GM08714 (cell line): Measurements from ENCODE around the gene ELOVL2.

ENCODE experiments used
- H3K4me3 ChIP-seq: fragments of 200-500 bp; sonication (Bioruptor generic); 2 replicates; pipeline ENCODE4 v1.5.1; 2014; ENCODE audit warnings: mild to moderate bottlenecking, low read length, inconsistent platforms
- ZNF274 ChIP-seq: IDR thresholded peaks from 2 replicates; pipeline ENCODE4 v1.6.1; 2012; ENCODE audit warnings: mild to moderate bottlenecking, low read depth, low read length

The ELOVL2 gene

DNA sequence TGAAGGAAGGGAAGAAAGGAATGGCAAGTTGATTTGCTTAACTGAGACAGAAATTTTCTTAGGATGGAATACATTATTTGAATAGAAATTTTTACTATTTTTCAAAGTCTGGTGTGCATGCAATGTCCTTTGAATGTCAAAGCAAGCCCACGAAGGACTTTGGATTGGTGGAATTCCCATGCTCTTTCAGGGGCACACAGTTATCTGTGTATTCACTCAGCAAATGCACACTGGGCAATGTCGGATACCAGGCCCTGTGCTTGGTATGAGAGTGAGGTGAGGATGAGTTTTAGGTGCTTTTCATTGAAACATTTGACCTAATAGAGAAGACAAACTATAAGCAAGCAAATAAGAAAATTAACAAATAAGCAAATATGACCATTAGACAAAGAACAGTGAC is 83.9 kb downstream of the ELOVL2 start:
- no peak overlapping the region for H3K4me3 ChIP-seq
- no peak for TF ChIP-seq ZNF274

DNA sequence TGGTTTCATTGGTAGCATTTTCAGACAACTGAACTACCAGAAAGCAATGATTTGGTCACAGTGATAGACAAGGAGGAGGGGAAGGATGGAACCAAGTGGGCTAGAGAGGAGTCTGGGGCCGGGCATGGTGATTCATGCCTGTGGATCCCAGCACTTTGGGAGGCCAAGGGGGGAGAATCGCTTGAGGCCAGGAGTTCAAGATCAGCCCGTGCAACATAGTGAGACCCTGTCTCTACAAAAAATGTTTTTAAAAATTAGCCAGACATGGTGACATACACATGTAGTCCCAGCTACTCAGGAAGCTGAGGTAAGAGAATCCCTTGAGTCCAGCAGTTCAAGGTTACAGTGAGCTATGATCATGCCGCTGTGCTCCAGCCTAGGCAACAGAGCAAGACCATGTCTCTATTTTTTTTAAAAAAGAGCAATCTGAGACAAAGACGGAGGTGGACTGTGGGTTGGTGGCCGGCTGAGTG is 86.7 kb downstream of the ELOVL2 start:
- no peak for TF ChIP-seq ZNF274
- no peak overlapping the region for H3K4me3 ChIP-seq

GRCh38 chr6:10956776-10957175 is 87.3 kb downstream of the ELOVL2 start:
- no peak overlapping the region for H3K4me3 ChIP-seq
- TF ChIP-seq ZNF274, result no peak

DNA sequence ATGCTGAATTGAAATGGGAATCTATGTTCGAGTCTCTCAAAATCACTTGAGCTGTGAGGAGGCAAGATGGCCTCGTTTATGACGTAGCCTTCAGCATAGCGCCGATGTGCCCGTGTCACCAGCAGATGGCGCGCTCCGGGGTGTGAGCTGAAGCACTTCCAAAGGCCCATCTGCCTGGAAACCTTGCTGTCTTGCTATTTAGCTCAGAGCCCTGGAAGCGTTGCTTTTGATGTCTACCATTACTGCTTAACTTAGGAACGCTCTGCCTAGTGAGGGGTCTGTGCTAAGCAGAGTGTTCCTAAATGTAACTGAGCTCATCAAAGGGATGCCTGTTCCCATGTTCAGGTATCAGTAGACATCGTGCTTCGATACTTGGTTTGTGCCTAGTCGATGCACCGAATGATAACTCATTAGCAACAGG is 89.5 kb downstream of the ELOVL2 start:
- H3K4me3 ChIP-seq, result no peak overlapping the region
- no peak for TF ChIP-seq ZNF274

GRCh38 chr6:10951675-10952282 is 92.3 kb downstream of the ELOVL2 start:
- no peak overlapping the region for H3K4me3 ChIP-seq
- no peak for TF ChIP-seq ZNF274

DNA sequence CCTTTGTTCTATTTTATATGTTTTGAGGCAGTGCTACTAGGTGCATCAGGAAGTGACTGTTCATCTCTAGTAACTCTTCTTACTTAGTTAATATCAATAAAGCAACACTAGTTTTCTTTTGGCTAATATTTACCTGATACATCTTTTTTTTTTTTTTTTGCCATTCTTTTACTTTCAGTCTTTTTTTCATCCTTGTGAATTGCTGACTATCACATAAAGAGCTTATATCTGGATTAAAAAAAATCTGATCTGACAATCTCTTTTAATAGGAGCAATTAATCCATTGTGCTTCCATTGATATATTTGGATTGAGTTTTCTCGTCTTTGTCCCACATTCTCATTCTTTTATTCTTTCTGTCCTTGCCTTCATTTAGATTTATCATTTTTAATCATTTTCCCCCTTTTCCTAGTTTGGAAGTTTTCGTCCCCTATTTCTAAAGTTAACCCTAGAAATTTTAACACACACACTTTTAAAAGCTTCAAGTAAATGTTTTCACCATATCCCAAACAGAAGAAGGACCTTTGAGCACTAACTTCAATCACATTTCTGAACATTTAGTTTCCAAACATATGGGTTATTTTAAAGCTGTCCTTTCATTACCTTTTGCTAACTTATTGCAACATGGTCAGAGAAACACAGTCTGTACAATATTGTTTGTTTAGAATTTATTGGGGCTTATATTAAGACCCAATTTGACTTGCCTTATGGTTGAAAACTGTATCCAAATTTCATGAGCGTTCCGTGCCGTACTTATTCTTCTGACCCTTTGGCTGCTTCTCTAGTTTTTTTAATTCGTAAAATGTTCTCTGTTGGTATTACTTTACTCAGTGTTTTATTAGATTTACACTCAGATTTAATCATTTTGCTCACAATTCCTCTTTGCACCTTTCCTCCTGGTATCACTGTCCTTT is 94.3 kb downstream of the ELOVL2 start:
- H3K4me3 ChIP-seq, result no peak overlapping the region
- no peak for TF ChIP-seq ZNF274

DNA sequence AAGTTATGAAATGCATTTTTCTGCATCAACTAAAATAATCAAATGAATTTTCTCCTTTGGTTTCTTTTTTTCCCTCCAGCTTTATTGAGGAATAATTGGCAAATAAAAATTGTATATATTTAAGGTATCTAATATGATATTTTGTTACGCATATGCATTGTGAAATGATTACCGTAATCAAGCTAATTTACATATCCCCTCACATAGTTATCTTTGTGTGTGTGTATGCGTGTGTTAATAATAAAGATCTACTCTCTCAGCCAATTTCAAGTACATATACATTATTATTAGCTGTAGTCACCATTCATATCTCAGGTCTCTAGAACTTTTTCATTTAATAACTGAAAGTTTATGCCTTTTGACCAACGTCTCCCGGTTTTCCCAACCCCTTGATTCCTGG is 96.1 kb downstream of the ELOVL2 start:
- no peak for TF ChIP-seq ZNF274
- no peak overlapping the region for H3K4me3 ChIP-seq

GRCh38 chr6:10945845-10946244 is 98.3 kb downstream of the ELOVL2 start:
- H3K4me3 ChIP-seq, result no peak overlapping the region
- TF ChIP-seq ZNF274, result no peak

- no peak overlapping the region for H3K4me3 ChIP-seq
- TF ChIP-seq ZNF274, result no peak
These were observed 104.3 kb downstream of the ELOVL2 start for GRCh38 chr6:10939840-10940239.

DNA sequence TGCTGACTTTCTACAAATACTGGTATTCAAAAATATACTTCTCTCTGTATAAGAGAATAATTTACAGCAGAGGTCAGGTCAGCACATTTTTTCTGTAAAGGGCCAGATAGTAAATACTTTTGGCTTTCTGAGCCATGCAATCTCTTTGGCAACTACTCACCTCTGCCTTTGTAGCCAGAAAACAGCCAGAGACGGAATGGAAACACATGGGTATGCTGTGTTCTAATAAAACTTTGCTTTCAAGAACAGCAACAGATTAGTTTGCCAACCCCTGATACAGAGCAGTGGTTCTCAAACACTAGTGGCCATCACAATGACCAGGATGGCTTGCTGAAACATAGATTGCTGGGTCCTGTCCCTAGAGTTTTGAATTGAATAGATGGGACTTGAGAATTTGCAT is 111.0 kb downstream of the ELOVL2 start:
- TF ChIP-seq ZNF274, result no peak
- H3K4me3 ChIP-seq, result no peak overlapping the region
